ENCODE data around the gene F8.

F8 gene

DNA sequence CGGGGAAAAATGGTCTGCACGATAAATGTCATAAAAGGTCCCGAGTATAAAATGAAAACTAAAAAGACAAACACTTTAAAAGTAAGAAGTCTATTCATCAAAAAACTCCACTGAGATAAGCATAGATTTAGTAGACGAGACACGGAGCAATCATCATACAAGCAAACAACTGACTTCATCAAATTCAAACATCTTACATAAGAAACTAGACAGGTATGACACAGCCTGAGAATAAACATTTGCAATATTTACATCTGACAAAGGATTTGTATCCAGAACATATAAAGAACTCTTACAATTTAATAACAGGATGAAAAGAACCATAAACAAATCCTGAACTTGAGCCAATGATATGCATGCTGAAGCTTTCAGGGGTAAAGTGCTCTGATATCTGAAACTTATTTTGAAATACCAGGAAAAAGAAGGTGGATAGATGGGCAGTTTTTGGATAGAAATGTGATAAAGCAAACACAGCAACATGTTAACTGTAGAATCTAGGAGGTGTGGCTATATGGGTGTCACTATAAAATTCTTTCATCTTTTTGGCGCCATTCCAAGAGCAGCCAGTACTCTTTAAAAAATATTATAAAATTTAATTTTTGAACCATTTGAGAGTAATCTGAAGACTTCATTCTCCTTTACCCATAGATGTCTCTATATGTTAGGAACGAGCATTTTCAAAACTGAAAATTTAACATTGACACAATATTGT, 229.3 kb downstream of the F8 start:
- TF ChIP-seq, protein P1, sequence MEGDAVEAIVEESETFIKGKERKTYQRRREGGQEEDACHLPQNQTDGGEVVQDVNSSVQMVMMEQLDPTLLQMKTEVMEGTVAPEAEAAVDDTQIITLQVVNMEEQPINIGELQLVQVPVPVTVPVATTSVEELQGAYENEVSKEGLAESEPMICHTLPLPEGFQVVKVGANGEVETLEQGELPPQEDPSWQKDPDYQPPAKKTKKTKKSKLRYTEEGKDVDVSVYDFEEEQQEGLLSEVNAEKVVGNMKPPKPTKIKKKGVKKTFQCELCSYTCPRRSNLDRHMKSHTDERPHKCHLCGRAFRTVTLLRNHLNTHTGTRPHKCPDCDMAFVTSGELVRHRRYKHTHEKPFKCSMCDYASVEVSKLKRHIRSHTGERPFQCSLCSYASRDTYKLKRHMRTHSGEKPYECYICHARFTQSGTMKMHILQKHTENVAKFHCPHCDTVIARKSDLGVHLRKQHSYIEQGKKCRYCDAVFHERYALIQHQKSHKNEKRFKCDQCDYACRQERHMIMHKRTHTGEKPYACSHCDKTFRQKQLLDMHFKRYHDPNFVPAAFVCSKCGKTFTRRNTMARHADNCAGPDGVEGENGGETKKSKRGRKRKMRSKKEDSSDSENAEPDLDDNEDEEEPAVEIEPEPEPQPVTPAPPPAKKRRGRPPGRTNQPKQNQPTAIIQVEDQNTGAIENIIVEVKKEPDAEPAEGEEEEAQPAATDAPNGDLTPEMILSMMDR (IDR thresholded peaks at IDR 0.05; ENCODE audit: insufficient read depth, low read depth, low read length, missing control alignments), result no peak
- no peak for DNase-seq (ENCODE audit: low read depth)
- H3K4me3 ChIP-seq (ENCODE audit: low read depth, low read length), result no peak overlapping the region

DNA sequence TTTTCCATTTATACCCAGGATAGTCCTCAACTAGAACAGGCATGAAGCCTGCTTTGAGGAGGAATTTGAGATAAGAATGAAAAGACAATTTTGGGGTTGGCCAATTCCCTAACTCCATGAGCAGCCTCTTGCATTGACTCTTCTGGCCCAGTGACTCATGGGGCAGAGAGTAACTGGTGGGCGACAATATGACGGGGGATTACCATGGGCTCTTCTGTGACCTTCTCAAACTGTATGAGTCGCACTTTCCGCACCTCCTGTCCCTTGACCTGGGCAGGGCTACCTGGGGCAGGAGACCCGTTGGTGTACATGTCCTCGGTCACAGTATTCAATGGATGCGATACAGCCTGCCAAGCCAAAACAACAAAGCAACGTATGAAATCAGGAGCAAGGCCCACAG, 230.6 kb downstream of the F8 start:
- no peak for DNase-seq (ENCODE audit: low read depth)
- no peak overlapping the region for H3K4me3 ChIP-seq (ENCODE audit: low read depth, low read length)
- TF ChIP-seq, protein P1 (IDR thresholded peaks at IDR 0.05; ENCODE audit: insufficient read depth, low read depth, low read length, missing control alignments), result no peak

DNA sequence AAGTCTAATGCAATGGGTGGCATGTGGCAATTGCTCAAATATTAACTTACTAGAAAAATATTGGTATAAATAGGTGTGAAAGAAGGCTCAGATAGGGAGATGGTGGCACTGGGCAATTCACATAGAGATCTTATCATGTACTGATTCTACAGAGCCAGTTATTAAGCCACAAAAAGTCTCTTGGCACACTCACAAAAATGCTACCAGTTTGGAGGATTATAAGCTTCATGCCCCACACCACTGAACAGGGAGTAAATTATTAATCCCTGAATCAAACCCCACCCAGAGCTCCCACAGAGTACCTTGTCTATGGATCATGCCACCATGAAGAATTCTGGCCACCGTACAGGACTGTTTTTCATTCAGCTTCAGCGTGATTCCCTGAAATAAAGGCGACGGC, 231.1 kb downstream of the F8 start:
- TF ChIP-seq, protein P1 (IDR thresholded peaks at IDR 0.05; ENCODE audit: insufficient read depth, low read depth, low read length, missing control alignments), result no peak
- no peak overlapping the region for H3K4me3 ChIP-seq (ENCODE audit: low read depth, low read length)
- no peak for DNase-seq (ENCODE audit: low read depth)
